22Rv1 (cell line): Measurements from ENCODE around the gene ICA1.

Experiments used
- ZFX ChIP-seq: fragments of 450-650 bp; IDR thresholded peaks from 2 replicates; pipeline ENCODE4 v1.6.1; 2017; ENCODE audit warnings: antibody characterized with exemption, borderline replicate concordance
- TF ChIP-seq, protein P1 (sequence below): fragments of 450-650 bp; IDR thresholded peaks from 2 replicates; pipeline ENCODE4 v1.5.1; 2017; ENCODE audit warnings: mild to moderate bottlenecking

DNA sequence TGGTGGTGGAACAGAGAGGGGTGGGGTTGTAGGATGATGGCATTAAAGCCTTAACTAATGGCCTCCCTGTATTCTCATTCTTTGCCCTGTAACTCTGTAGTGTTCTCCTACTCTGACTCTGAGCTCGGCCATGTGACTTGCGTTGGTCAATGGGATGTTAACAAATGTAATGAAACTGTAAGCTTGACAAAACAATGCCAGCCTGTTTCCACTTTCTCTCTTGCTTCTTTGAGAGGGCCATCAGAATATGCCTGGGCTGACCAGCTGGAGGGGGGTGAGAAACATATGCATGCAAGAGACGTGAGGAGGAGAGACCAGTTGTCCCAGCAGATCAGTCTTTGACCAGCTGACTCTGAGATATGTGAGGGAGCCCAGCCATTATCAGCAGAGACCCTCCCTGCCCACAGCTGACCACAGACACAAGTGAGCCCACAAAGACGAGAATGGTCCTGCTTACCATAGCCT, 100.6 kb downstream of the ICA1 start:
- TF ChIP-seq, protein P1, sequence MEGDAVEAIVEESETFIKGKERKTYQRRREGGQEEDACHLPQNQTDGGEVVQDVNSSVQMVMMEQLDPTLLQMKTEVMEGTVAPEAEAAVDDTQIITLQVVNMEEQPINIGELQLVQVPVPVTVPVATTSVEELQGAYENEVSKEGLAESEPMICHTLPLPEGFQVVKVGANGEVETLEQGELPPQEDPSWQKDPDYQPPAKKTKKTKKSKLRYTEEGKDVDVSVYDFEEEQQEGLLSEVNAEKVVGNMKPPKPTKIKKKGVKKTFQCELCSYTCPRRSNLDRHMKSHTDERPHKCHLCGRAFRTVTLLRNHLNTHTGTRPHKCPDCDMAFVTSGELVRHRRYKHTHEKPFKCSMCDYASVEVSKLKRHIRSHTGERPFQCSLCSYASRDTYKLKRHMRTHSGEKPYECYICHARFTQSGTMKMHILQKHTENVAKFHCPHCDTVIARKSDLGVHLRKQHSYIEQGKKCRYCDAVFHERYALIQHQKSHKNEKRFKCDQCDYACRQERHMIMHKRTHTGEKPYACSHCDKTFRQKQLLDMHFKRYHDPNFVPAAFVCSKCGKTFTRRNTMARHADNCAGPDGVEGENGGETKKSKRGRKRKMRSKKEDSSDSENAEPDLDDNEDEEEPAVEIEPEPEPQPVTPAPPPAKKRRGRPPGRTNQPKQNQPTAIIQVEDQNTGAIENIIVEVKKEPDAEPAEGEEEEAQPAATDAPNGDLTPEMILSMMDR: no peak
- TF ChIP-seq ZFX: no peak
